Measurements from ENCODE around the gene PRKD2. TPM values are rescaled to one million over a fixed set of nuclear protein-coding genes. Genes with fewer than 3 reads are reported as not detected.
A peak's percentile ranks its signal among the peaks of the same experiment; 100 is the strongest.

Gene PRKD2
- total and polyA plus RNA-seq, 3 donors from 2014 or later, result 22.6 to 35.4 (median 25.6) TPM

- Histone ChIP-seq H3K9me3 (no peaks in the 10 kb centered on the region), H3K27me3 (no peaks in the 10 kb centered on the region), H3K36me3 (ENCODE audit: low read depth, missing control alignments) (no peaks in the 10 kb centered on the region), H3K4me1 (peaks cover 23% of the 10 kb centered on the region), H3K27ac (peak within 1 kb of the TSS; percentile 92 to 97), H3K4me3 (peak within 1 kb of the TSS; percentile 95 to 97)
- WGBS, 2 donors, result 0% methylated on average over 4 to 20 of the region's 74 CpGs
- no peak for TF ChIP-seq CTCF (IDR thresholded peaks at IDR 0.05)
- TF ChIP-seq POLR2A (IDR thresholded peaks at IDR 0.05), result no peak
- intact Hi-C loops (cut with DNase I; ENCODE audit: low total_unique reads), result no loop called here
- DNase-seq, result peak; percentile 51
Observed at GRCh38 chr19:46746281-46747057, 29.6 kb upstream of the PRKD2 start, which contains the start of gene STRN4. STRN4 (minus strand) TSS chr19:46746450; CDS start chr19:46746430, 20 bp downstream.

- intact Hi-C loops (cut with DNase I; ENCODE audit: low total_unique reads), result no loop called here
- H3K36me3 ChIP-seq (ENCODE audit: low read depth, missing control alignments), result no peaks in the 10 kb centered on the region
- TF ChIP-seq CTCF (IDR thresholded peaks at IDR 0.05) (no peak), POLR2A (IDR thresholded peaks at IDR 0.05) (no peak)
- H3K27ac ChIP-seq, result peak within 1 kb of the TSS; percentile 92 to 97
- H3K27me3 ChIP-seq, result no peaks in the 10 kb centered on the region
- H3K4me3 ChIP-seq, result peak within 1 kb of the TSS; percentile 95 to 97
- DNase-seq, result no peak
- H3K9me3 ChIP-seq, result no peaks in the 10 kb centered on the region
- H3K4me1 ChIP-seq, result peaks cover 23% of the 10 kb centered on the region
- 1% methylated on average over 15 to 55 of the region's 68 CpGs for WGBS, 2 donors
Observed at GRCh38 chr19:46745521-46746280, 28.8 kb upstream of the PRKD2 start, which contains the start of gene FKRP. FKRP (plus strand) TSS chr19:46746057; CDS start chr19:46755451, 9,394 bp downstream.

GRCh38 chr19:46745030-46745429, 28.1 kb upstream of the PRKD2 start:
- Histone ChIP-seq H3K4me1 (peaks cover 23% of the 10 kb centered on the region), H3K27me3 (no peaks in the 10 kb centered on the region), H3K27ac (peak overlapping the region; percentile 92 to 97), H3K4me3 (peak overlapping the region; percentile 95 to 97), H3K9me3 (no peaks in the 10 kb centered on the region), H3K36me3 (ENCODE audit: low read depth, missing control alignments) (no peaks in the 10 kb centered on the region)
- no peak for TF ChIP-seq POLR2A (IDR thresholded peaks at IDR 0.05)
- TF ChIP-seq CTCF (IDR thresholded peaks at IDR 0.05), result no peak
- WGBS, 2 donors, result 7 to 24% methylated on average over 8 of the region's 8 CpGs
- intact Hi-C loops (cut with DNase I; ENCODE audit: low total_unique reads), result no loop called here
- DNase-seq, result no peak

GRCh38 chr19:46744005-46744691, 27.2 kb upstream of the PRKD2 start:
- no peaks in the 10 kb centered on the region for H3K36me3 ChIP-seq (ENCODE audit: low read depth, missing control alignments)
- H3K27ac ChIP-seq, result no peak overlapping the region
- no peaks in the 10 kb centered on the region for H3K9me3 ChIP-seq
- WGBS, 2 donors, result 75 to 78% methylated on average over 12 of the region's 12 CpGs
- no peaks in the 10 kb centered on the region for H3K27me3 ChIP-seq
- TF ChIP-seq CTCF (IDR thresholded peaks at IDR 0.05), result no peak
- TF ChIP-seq POLR2A (IDR thresholded peaks at IDR 0.05), result no peak
- H3K4me1 ChIP-seq, result peaks cover 27% of the 10 kb centered on the region
- H3K4me3 ChIP-seq, result no peak overlapping the region
- intact Hi-C loops (cut with DNase I; ENCODE audit: low total_unique reads), result no loop called here
- no peak for DNase-seq
